Measurements from ENCODE around the gene GNPAT. TPM values are rescaled to one million over a fixed set of nuclear protein-coding genes. Genes with fewer than 3 reads are reported as not detected.

GNPAT gene
- total and polyA plus RNA-seq, 4 donors, result 14.7 to 32.0 (median 22.7) TPM

DNA sequence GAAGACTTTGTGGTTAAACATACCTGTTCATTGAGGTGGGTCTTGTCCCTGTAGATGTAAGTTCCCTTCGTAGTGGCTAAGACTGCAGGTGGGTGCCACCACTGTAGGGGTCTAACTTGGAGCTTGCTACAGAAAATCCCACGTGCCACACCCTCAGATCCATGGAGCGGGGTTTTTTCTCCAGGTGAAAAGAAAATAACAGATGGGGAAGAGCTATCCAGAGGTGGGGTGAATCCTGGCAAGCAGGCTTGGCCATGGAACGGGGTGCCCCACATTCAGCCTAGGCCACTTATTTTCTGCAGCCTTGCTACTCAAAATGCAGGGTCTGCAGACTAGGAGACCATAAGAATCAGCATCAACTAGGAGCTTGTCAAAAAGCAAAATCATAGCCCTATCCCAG is 72.6 kb downstream of the GNPAT start:
- Histone ChIP-seq H3K36me3 (ENCODE audit: control insufficient read depth in 4 of 4, insufficient read depth in 3 of 4, low read depth in 1 of 4, low read length in 3 of 4) (no peaks in the 10 kb centered on the region), H3K4me1 (ENCODE audit: control insufficient read depth in 4 of 4, insufficient read depth in 4 of 4, low read length in 3 of 4) (no peaks in the 10 kb centered on the region), H3K27ac (ENCODE audit: low read depth in 1 of 2, low read length in 2 of 2) (no peak overlapping the region), H3K4me3 (ENCODE audit: low read depth in 1 of 3, low read length in 3 of 3) (no peak overlapping the region), H3K27me3 (ENCODE audit: control insufficient read depth in 4 of 4, insufficient read depth in 4 of 4, low read length in 3 of 4) (no peaks in the 10 kb centered on the region), H3K9me3 (ENCODE audit: control insufficient read depth in 4 of 4, low read length in 3 of 4) (no peaks in the 10 kb centered on the region), H3K9ac (ENCODE audit: low read depth in 1 of 2, low read length in 2 of 2) (no peak overlapping the region)
- TF ChIP-seq RAD21 (IDR thresholded peaks at IDR 0.05) (no peak), ATF3 (IDR thresholded peaks at IDR 0.05) (no peak)
- TF ChIP-seq, protein P1, sequence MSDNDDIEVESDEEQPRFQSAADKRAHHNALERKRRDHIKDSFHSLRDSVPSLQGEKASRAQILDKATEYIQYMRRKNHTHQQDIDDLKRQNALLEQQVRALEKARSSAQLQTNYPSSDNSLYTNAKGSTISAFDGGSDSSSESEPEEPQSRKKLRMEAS (IDR thresholded peaks at IDR 0.05), result no peak
- DNase-seq (ENCODE audit: low spot score), result no peak
- WGBS, result 84% methylated on average over 4 of the region's 4 CpGs

DNA sequence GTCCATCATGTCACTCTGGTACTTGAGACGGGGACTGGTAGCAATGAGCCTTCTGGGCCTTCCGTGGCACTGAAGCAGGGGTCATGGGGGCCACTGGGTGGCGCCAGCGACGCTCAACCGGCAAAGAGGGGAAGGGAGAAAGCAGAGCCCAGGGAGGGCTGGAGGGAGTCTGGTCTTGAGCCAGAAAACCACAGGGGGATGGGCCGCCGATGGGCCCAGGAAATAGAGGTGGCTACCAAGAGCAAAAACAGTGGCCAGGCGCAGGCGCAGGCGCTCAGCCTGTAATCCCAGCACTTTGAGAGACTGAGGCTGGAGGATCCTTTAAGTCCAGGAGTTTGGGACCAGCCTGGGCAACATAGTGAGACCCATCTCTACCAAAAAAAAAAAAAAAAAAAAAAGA is 74.9 kb downstream of the GNPAT start:
- TF ChIP-seq RAD21 (IDR thresholded peaks at IDR 0.05) (peak; percentile 67 to 85), GABPA (IDR thresholded peaks at IDR 0.05 in 1 of 2, conservative IDR thresholded peaks at IDR 0.05 in 1 of 2) (no peak), CTCF (IDR thresholded peaks at IDR 0.05; ENCODE audit: low read depth, low read length, missing input control) (peak; percentile 38)
- no peak overlapping the region for H3K4me3 ChIP-seq (ENCODE audit: low read depth in 1 of 3, low read length in 3 of 3)
- H3K36me3 ChIP-seq (ENCODE audit: control insufficient read depth in 4 of 4, insufficient read depth in 3 of 4, low read depth in 1 of 4, low read length in 3 of 4), result no peaks in the 10 kb centered on the region
- H3K27ac ChIP-seq (ENCODE audit: low read depth in 1 of 2, low read length in 2 of 2), result no peak overlapping the region
- H3K27me3 ChIP-seq (ENCODE audit: control insufficient read depth in 4 of 4, insufficient read depth in 4 of 4, low read length in 3 of 4), result no peaks in the 10 kb centered on the region
- WGBS, result 51% methylated on average over 11 of the region's 11 CpGs
- H3K9ac ChIP-seq (ENCODE audit: low read depth in 1 of 2, low read length in 2 of 2), result no peak overlapping the region
- no peaks in the 10 kb centered on the region for H3K9me3 ChIP-seq (ENCODE audit: control insufficient read depth in 4 of 4, low read length in 3 of 4)
- no peaks in the 10 kb centered on the region for H3K4me1 ChIP-seq (ENCODE audit: control insufficient read depth in 4 of 4, insufficient read depth in 4 of 4, low read length in 3 of 4)
- DNase-seq (ENCODE audit: low spot score), result no peak

DNA sequence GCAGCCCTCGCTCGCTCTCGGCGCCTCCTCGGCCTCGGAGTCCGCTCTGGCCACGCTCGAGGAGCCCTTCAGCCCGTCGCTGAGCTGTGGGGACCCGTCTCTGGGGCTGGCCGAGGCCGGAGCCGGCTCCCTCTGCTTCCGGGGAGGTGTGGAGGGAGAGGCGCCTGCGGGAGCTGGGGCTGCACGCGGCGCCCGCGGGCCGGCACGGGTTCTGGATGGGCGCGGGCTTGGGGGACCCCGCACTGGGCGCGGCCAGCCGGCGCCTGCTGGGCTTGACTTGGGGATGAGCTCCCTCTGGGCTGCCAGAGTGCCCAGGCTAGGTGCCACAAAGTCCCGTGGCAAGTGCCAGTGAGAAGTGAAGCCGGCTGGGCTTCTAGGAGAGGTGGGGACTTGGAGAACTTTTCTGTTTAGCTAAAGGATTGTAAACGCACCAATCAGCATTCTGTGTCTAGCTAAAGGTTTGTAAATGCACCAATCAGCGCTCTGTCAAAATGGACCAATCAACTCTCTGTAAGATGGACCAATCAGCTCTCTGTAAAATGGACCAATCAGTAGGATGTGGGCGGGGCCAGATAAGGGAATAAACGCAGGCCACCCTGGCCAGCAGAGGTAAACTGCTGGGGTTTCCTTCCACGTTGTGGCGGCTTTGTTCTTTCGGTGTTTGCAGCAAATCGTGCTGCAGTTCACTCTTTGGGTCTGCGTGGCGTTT is 76.4 kb downstream of the GNPAT start:
- H3K9ac ChIP-seq (ENCODE audit: low read depth in 1 of 2, low read length in 2 of 2), result no peak overlapping the region
- no peak for TF ChIP-seq TAF1 (conservative IDR thresholded peaks at IDR 0.05)
- no peak for TF ChIP-seq FOXA1 (IDR thresholded peaks at IDR 0.05)
- WGBS, result 96% methylated on average over 44 of the region's 44 CpGs
- H3K27me3 ChIP-seq (ENCODE audit: control insufficient read depth in 4 of 4, insufficient read depth in 4 of 4, low read length in 3 of 4), result no peaks in the 10 kb centered on the region
- H3K9me3 ChIP-seq (ENCODE audit: control insufficient read depth in 4 of 4, low read length in 3 of 4), result no peaks in the 10 kb centered on the region
- no peaks in the 10 kb centered on the region for H3K36me3 ChIP-seq (ENCODE audit: control insufficient read depth in 4 of 4, insufficient read depth in 3 of 4, low read depth in 1 of 4, low read length in 3 of 4)
- no peak overlapping the region for H3K27ac ChIP-seq (ENCODE audit: low read depth in 1 of 2, low read length in 2 of 2)
- H3K4me1 ChIP-seq (ENCODE audit: control insufficient read depth in 4 of 4, insufficient read depth in 4 of 4, low read length in 3 of 4), result no peaks in the 10 kb centered on the region
- no peak for DNase-seq (ENCODE audit: low spot score)
- H3K4me3 ChIP-seq (ENCODE audit: low read depth in 1 of 3, low read length in 3 of 3), result no peak overlapping the region

GRCh38 chr1:231318015-231318355 is 77.0 kb downstream of the GNPAT start:
- DNase-seq (ENCODE audit: low spot score), result no peak
- no peaks in the 10 kb centered on the region for H3K27me3 ChIP-seq (ENCODE audit: control insufficient read depth in 4 of 4, insufficient read depth in 4 of 4, low read length in 3 of 4)
- no peaks in the 10 kb centered on the region for H3K4me1 ChIP-seq (ENCODE audit: control insufficient read depth in 4 of 4, insufficient read depth in 4 of 4, low read length in 3 of 4)
- H3K36me3 ChIP-seq (ENCODE audit: control insufficient read depth in 4 of 4, insufficient read depth in 3 of 4, low read depth in 1 of 4, low read length in 3 of 4), result no peaks in the 10 kb centered on the region
- H3K4me3 ChIP-seq (ENCODE audit: low read depth in 1 of 3, low read length in 3 of 3), result no peak overlapping the region
- no peak overlapping the region for H3K9ac ChIP-seq (ENCODE audit: low read depth in 1 of 2, low read length in 2 of 2)
- H3K9me3 ChIP-seq (ENCODE audit: control insufficient read depth in 4 of 4, low read length in 3 of 4), result no peaks in the 10 kb centered on the region
- H3K27ac ChIP-seq (ENCODE audit: low read depth in 1 of 2, low read length in 2 of 2), result no peak overlapping the region
- TF ChIP-seq ZBTB33 (IDR thresholded peaks at IDR 0.05) (no peak), RAD21 (IDR thresholded peaks at IDR 0.05) (no peak), CTCF (IDR thresholded peaks at IDR 0.05; ENCODE audit: low read depth, low read length, missing input control) (no peak), NR2F2 (IDR thresholded peaks at IDR 0.05) (no peak), YY1 (IDR thresholded peaks at IDR 0.05) (no peak), EGR1 (IDR thresholded peaks at IDR 0.05; ENCODE audit: low read depth in 2 of 2) (no peak), SP1 (IDR thresholded peaks at IDR 0.05) (no peak), HNF4G (IDR thresholded peaks at IDR 0.05) (no peak)
- TF ChIP-seq, protein P1 (IDR thresholded peaks at IDR 0.05), result no peak
- 96% methylated on average over 15 of the region's 15 CpGs for WGBS
